Activated CD4-positive, CD25-positive, alpha-beta regulatory T cell treated with anti-CD3 and anti-CD28 coated beads, Interleukin-2, amount 50 U/mL, for 16 hours (primary cell): ENCODE measurements around the gene LLGL2.

Experiments used
- DNase-seq: peaks from one replicate; pipeline ENCODE4 v3.0.0-alpha.2; 2020; ENCODE audit warnings: low read depth, low spot score

LLGL2 gene

DNA sequence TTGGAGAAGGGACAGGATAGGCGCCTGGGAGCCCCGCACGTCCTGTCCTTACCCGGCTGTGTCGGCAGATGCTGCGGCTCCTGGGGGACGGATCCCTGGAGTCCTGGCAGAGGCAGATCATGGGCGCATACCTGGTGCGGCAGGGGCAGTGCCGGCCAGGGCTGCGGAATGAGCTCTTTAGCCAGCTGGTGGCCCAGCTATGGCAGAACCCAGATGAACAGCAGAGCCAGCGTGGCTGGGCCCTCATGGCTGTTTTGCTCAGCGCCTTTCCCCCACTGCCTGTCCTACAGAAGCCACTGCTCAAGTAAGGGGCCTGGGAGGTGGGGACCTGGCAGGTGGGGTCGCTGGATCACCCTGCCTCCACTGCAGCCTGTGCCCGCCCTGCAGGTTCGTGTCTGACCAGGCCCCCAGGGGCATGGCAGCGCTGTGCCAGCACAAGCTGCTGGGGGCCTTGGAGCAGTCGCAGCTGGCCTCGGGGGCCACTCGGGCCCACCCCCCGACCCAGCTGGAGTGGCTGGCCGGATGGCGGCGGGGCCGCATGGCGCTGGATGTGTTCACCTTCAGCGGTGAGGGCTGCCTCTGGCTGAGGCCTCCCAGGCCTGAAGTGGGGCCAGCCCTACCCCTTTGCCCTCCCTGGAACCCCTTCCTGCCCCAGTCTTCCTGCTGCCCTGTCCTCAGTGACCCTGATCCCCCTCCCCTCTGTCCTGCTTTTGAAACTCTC lies 87.6 kb downstream of the LLGL2 start:
- DNase-seq, result no peak

DNA sequence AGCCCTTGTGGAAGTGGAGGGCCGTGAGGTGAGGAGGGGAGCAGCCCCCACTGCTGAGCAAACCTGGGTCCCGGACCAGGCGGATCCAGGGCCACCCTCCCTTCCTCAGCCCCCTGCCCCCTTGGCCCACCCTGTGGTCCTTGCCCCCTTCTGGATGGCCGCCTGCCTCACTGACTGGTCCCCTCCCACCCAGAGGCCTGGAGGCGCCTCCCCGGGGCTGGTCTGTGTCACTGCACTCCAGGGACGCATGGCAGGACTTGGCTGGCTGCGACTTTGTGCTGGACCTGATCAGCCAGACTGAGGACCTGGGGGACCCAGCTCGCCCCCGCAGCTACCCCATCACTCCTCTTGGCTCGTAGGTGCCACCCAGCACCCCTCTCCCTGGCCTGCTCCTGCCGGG lies 88.5 kb downstream of the LLGL2 start:
- DNase-seq, result no peak

DNA sequence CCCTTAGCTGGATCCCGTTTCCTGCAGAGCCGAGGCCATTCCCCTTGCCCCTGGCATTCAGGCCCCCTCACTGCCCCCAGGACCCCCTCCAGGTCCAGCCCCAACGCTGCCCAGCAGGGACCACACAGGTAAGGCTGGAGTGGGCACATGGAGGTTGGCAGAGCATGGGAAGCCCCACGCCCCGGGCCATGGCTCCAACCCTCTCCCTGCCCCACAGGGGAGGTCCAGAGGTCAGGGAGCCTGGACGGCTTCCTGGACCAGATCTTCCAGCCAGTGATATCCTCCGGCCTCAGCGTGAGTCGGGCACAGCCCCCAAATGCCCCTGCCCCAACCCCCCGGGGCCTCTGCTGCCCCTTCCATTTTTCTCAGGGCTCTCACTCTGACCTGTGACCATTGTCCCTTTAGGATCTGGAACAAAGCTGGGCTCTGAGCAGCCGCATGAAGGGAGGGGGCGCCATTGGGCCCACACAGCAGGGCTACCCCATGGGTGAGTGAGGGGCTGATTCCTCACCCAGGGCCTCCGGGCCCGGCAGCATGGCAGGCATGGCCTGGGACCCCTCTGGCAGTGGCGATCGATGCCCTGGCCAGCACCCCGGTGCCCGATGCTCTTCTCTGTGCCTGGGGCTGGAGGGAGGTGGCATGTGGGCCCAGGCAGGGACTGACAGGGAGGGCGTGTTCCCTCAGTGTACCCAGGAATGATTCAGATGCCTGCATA lies 89.2 kb downstream of the LLGL2 start:
- no peak for DNase-seq

DNA sequence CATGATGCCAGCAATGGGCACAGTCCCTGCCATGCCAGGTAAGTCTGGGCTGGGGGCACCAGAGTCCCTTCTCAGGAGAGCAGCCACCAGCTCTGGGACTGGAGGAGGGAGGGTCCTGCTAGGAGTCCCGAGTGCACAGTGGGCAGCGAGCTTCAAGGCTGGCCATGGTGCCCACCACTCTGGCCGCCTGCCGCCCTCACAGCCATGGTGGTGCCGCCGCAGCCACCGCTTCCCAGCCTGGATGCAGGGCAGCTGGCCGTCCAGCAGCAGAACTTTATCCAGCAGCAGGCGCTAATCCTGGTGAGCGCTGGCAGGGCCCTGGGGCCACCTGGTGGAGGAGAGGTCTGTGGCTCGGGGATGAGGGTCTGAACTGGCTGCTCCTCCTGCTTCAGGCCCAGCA lies 89.8 kb downstream of the LLGL2 start:
- no peak for DNase-seq

DNA sequence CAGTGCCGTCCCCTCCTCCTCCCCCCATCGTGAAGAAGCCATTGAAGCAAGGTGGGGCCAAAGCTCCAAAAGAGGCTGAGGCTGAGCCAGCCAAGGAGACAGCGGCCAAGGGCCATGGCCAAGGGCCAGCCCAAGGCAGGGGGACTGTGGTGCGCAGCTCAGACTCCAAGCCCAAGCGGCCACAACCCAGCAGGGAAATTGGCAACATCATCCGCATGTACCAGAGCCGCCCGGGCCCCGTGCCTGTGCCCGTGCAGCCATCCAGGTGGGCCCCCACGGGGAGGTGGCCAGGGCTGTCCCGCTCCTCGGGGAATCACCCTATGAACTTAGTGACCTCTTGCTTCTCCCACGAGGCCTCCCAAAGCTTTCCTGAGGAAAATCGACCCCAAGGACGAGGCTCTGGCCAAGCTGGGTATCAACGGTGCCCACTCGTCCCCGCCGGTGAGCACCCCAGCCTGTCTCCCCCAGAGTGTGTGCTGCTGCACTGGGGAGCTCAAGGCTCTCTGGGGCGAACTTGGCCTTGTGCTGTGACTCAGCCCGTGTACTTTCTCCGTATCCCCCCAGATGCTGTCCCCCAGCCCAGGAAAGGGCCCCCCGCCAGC lies 91.1 kb downstream of the LLGL2 start:
- DNase-seq, result no peak

DNA sequence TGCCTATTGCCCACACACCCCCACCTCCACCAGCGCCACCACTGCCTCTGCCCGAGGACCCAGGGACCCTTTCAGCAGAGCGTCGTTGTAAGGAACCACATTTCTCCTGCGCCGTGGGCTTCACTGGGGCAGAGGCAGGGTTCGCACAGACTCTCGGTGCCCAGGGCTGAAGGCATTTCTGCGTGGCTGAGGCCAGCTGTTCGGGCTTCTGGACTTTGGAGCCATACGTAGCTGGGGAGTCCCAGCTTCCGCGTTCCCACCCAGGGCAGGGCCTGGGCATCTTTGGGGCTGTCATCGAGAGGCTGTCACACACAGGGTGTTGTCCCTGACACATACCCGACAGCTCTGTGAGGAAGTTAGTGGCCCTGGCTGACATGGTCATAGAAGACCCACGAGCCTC lies 91.7 kb downstream of the LLGL2 start:
- no peak for DNase-seq

DNA sequence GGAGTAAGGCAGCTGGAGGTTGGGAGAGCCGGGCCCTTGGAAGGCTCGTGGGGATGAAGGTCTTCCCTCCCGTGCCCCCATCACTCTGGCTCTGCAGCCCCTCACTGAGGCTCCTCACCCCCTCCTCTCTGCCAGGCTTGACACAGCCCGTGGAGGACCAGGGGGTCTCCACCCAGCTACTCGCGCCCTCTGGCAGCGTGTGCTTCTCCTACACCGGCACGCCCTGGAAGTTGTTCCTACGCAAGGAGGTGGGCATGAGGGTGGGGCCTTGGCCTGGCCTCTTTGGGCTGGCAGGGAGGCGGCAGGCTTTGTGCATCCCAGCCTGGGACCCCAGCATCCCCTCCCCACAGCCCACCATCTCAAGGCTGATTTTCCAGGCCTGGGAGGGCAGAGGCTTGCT lies 92.2 kb downstream of the LLGL2 start:
- DNase-seq, result no peak

DNA sequence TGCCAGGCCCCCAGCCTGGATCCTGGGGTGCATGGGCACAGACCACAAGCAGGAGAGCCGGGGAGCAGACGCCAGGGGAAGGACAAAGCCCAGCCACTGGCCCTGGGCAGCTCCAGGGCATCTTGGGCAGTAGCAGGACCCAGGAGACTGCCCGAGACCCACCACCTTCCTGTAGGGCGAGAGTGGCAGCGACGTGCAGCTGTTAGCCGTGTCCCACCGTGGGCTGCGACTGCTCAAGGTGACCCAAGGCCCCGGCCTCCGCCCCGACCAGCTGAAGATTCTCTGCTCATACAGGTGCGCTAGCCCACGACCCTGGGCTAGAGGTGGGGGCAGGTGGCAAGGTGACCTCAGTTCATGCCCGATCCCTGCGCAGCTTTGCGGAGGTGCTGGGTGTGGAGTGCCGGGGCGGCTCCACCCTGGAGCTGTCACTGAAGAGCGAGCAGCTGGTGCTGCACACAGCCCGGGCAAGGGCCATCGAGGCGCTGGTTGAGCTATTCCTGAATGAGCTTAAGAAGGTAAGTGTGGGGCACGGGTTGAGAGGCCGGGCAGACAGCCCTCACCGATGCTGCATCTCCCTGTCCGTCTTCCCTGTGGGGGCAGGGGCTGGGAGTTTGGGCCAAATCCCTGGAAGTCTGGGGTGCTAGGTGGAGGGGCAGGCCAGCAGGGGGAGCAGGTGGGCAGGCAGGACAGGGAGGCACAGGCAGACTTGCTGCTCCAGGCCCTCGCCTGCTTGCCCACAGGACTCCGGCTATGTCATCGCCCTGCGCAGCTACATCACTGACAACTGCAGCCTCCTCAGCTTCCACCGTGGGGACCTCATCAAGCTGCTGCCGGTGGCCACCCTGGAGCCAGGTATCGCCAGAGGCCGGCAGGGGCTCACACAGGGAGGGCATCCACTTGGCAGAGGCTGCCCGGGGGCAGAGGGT lies 94.3 kb downstream of the LLGL2 start:
- no peak for DNase-seq

DNA sequence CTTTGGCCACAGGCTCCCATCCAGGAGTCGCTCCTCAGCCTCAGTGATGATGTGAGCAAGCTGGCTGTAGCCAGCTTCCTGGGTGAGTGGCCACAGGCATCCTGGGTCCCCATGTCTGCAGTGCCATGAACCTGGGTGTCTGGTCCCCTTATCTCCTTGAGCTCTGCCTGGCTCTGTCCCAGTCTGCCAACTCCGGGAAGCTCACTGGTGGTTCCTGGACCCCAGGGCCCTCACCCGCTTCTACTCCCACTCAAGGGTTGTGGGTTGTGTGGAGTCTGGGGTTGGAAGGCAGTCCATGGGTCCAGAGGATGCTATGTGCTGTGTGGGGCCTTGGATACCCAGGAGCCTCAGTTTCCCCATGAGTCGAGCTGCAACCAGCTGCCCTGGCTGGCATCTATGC lies 96.0 kb downstream of the LLGL2 start:
- no peak for DNase-seq

DNA sequence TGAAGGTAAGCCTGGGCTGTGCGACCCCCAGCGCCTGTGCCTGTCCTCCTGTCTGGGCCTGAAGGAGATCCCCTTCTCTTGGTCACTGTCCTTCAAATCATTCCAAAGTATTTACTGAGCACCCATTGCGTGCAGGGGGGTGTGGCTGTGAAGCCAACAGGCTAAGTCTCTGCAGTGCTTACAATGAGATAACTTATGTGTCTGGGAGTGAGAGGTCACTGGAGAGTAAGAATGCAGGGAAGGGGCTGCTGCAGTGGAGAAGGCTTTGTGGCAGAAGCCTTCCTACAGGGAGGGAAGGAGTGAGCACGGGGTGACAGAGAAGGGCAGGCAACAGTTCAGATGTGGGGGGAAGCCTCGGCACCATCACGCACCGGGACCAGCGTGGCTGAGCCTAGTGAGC lies 96.6 kb downstream of the LLGL2 start:
- DNase-seq, result no peak

DNA sequence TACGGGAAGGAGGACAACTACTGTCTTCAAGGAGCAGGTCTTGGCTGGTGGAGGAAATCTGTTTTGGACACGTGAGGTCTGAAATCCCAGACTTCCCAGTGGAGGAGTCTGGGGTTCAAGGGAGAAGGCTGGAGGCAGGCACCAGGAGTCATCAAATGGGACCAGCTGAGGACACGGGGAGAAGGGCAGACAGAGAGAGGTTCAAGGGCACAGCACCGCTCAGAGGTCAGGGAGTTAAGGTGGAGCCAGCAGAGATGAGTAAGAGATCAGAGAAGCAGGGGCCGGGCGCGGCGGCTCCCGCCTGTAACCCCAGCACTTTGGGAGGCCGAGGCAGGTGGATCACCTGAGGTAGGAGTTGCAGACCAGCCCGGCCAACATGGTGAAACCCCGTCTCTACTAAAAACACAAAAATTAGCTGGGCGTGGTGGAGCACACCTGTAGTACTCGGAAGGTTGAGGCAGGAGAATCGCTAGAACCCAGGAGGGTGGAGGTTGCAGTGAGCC lies 97.3 kb downstream of the LLGL2 start:
- DNase-seq, result no peak

DNA sequence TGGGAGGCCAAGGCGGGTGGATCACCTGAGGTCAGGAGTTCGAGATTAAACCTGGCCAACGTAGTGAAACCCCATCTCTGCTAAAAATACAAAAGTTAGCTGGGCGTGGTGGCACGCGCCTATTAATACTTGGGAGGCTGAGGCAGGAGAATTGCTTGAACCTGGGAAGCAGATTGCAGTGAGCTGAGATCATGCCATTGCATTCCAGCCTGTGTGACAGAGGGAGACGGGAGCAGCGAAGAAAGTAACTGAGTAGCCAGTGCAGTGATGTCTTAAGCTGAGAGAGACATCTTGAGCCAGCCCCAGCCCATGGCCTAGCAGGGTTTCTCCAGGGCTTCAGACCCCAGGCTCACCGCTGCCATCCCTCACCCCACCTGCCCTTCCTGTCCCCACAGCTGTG lies 97.9 kb downstream of the LLGL2 start:
- no peak for DNase-seq

DNA sequence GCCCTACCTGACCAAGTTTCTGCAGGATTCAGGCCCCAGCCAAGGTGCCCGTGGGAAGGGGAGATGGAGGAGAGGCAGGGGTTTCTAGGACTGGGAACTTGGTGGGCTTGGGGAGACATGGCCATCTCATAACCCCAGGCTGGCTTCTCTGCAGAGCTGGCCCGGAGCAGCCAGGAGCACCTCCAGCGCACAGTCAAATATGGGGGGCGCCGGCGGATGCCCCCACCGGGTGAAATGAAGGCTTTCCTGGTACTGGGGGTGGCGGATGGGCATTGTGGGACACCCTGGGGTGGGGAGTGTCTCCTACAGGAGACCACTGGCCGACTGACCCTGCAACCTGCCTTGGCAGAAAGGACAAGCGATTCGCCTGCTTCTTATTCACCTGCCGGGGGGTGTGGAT lies 98.5 kb downstream of the LLGL2 start:
- DNase-seq, result no peak
